Measurements from ENCODE around the gene PARS2. TPM values are rescaled to one million over a fixed set of nuclear protein-coding genes. Genes with fewer than 3 reads are reported as not detected.

PARS2 gene
- total RNA-seq, 2 experiments from 2014 or later = not detected

DNA sequence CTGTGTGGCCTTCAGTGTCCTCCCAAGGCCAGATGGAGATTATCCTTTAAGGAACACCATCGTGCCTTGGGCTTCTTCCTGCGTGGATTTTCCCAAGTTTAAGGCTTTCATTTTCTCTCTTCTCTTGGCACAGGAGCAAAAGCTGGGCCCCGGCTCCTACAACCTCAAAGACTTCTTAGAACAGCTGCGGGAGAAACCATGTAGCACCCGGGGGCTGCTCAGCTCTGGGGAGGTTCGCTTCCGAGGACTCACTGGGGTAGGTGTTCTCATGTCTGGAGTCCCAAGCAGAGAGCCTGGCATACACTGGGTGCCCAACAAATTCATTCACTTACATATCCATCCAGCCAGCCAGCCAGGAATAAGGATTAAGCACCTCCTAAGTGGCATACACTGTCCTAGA is 43.4 kb upstream of the PARS2 start:
- DNase-seq (no peak), ATAC-seq (ENCODE audit: poor library complexity) (no peak)
- Histone ChIP-seq H3K4me3 (ENCODE audit: low read length) (no peak overlapping the region), H3K27ac (ENCODE audit: low read depth in 1 of 2, low read length in 2 of 2) (no peak overlapping the region), H3K4me1 (ENCODE audit: insufficient read depth, low read length) (peaks cover 35% of the 10 kb centered on the region), H3K36me3 (ENCODE audit: insufficient read depth, low read length) (no peaks in the 10 kb centered on the region), H3K9me3 (ENCODE audit: control insufficient read depth in 1 of 2, insufficient read depth in 1 of 2, low read length in 2 of 2) (no peaks in the 10 kb centered on the region), H3K27me3 (ENCODE audit: control insufficient read depth in 1 of 2, insufficient read depth in 2 of 2, low read length in 2 of 2) (no peaks in the 10 kb centered on the region)
- Mint-ChIP-seq H3K4me3 (no peak overlapping the region), H3K36me3 (ENCODE audit: low read depth) (no peaks in the 10 kb centered on the region), H3K27ac (no peak overlapping the region), H3K9me3 (no peaks in the 10 kb centered on the region), H3K4me1 (ENCODE audit: low read depth) (peaks cover 19% of the 10 kb centered on the region), H3K27me3 (no peaks in the 10 kb centered on the region)
- ChIA-PET CTCF (no interaction called here), POLR2A (no interaction called here)
- intact Hi-C loops (cut with DNase I, micrococcal nuclease) = no loop called here
- TF ChIP-seq, protein P1, sequence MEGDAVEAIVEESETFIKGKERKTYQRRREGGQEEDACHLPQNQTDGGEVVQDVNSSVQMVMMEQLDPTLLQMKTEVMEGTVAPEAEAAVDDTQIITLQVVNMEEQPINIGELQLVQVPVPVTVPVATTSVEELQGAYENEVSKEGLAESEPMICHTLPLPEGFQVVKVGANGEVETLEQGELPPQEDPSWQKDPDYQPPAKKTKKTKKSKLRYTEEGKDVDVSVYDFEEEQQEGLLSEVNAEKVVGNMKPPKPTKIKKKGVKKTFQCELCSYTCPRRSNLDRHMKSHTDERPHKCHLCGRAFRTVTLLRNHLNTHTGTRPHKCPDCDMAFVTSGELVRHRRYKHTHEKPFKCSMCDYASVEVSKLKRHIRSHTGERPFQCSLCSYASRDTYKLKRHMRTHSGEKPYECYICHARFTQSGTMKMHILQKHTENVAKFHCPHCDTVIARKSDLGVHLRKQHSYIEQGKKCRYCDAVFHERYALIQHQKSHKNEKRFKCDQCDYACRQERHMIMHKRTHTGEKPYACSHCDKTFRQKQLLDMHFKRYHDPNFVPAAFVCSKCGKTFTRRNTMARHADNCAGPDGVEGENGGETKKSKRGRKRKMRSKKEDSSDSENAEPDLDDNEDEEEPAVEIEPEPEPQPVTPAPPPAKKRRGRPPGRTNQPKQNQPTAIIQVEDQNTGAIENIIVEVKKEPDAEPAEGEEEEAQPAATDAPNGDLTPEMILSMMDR (IDR thresholded peaks at IDR 0.05) = no peak

DNA sequence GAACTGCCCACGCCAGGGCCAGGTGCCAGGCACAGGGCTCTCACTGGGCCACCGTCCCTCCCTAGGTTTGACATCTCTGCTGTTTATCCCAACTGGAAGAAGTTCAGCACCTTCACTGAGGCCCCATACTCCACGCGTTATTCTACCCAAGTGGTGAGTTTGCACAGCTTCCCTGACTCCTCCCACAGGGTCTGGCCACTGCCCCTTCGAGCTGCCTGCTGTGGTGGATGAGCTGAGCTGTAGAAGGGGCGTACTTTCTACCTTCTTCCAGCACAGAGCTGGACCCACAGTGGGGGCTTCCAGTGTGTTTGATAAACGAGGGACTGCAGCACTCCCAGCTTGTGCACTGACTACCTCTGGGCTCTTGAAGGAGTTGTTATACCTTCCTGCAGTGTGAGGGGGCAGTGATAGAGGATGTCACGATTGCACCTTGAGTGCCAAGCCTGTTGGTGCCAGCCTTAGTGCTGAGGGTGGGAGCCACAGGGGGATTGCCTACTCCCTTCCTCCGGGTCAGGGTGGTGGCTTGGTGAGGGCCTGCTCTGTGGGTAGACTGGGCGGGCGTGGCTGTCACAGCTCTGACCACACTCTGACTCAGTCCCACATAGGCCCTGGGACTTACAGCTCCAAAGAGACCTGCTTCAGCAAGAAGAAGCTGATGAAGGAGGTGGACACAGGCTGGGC is 42.7 kb upstream of the PARS2 start:
- TF ChIP-seq, protein P1 (IDR thresholded peaks at IDR 0.05) = no peak
- DNase-seq (peak in 5 of 14 experiments; percentile 11 to 64 (median 40)), ATAC-seq (ENCODE audit: poor library complexity) (peak; percentile 35)
- Mint-ChIP-seq H3K36me3 (ENCODE audit: low read depth) (no peaks in the 10 kb centered on the region), H3K4me3 (no peak overlapping the region), H3K9me3 (no peaks in the 10 kb centered on the region), H3K4me1 (ENCODE audit: low read depth) (peaks cover 20% of the 10 kb centered on the region), H3K27ac (no peak overlapping the region), H3K27me3 (no peaks in the 10 kb centered on the region)
- Histone ChIP-seq H3K27me3 (ENCODE audit: control insufficient read depth in 1 of 2, insufficient read depth in 2 of 2, low read length in 2 of 2) (no peaks in the 10 kb centered on the region), H3K4me3 (ENCODE audit: low read length) (no peak overlapping the region), H3K9me3 (ENCODE audit: control insufficient read depth in 1 of 2, insufficient read depth in 1 of 2, low read length in 2 of 2) (no peaks in the 10 kb centered on the region), H3K27ac (ENCODE audit: low read depth in 1 of 2, low read length in 2 of 2) (no peak overlapping the region), H3K4me1 (ENCODE audit: insufficient read depth, low read length) (peaks cover 35% of the 10 kb centered on the region), H3K36me3 (ENCODE audit: insufficient read depth, low read length) (no peaks in the 10 kb centered on the region)
- ChIA-PET POLR2A (no interaction called here), CTCF (no interaction called here)
- intact Hi-C loops (cut with DNase I, micrococcal nuclease) = no loop called here

DNA sequence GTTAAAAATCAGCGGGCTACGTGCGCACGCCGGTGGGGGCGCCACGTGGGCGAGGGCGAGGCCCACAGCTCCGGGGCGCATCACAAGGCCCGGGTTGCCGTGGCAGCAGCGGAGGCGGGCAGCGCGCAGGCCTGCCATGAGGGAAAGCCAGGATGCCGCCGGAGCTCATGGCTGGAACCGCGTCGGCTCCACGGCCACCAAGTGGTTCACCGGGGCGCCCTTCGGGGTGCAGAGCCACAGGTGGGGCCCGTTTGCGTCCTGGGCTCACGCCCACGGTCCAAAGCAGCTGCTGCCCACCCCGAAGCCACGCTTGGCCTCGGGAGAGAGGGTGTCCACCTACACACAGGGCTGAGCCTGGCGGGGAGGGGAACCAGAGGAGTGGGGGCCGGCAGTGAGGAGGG is 41.7 kb upstream of the PARS2 start:
- ATAC-seq (ENCODE audit: poor library complexity) (no peak), DNase-seq (no peak)
- intact Hi-C loops (cut with DNase I, micrococcal nuclease) = no loop called here
- H3K9me3 ChIP-seq (ENCODE audit: control insufficient read depth in 1 of 2, insufficient read depth in 1 of 2, low read length in 2 of 2) = no peaks in the 10 kb centered on the region
- TF ChIP-seq, protein P1 (IDR thresholded peaks at IDR 0.05) = no peak
- H3K4me1 Mint-ChIP-seq (ENCODE audit: low read depth) = peaks cover 30% of the 10 kb centered on the region
- no peak overlapping the region for H3K27ac ChIP-seq (ENCODE audit: low read depth in 1 of 2, low read length in 2 of 2)
- no peak overlapping the region for H3K27ac Mint-ChIP-seq
- H3K27me3 Mint-ChIP-seq = no peaks in the 10 kb centered on the region
- no peaks in the 10 kb centered on the region for H3K36me3 Mint-ChIP-seq (ENCODE audit: low read depth)
- H3K36me3 ChIP-seq (ENCODE audit: insufficient read depth, low read length) = no peaks in the 10 kb centered on the region
- POLR2A ChIA-PET = no interaction called here
- H3K4me3 ChIP-seq (ENCODE audit: low read length) = no peak overlapping the region
- no peaks in the 10 kb centered on the region for H3K27me3 ChIP-seq (ENCODE audit: control insufficient read depth in 1 of 2, insufficient read depth in 2 of 2, low read length in 2 of 2)
- no peak overlapping the region for H3K4me3 Mint-ChIP-seq
- peaks cover 44% of the 10 kb centered on the region for H3K4me1 ChIP-seq (ENCODE audit: insufficient read depth, low read length)
- CTCF ChIA-PET = no interaction called here
- no peaks in the 10 kb centered on the region for H3K9me3 Mint-ChIP-seq

Data from CD4-positive, alpha-beta T cell (primary cell).